K562 (cell line): ENCODE data around the gene GCNA.

Experiments used
- EZH2 ChIP-seq: IDR thresholded peaks from 2 replicates; pipeline ENCODE4 v1.6.1; 2012; ENCODE audit warnings: low read depth, mild to moderate bottlenecking, inconsistent platforms, low read length, borderline replicate concordance
- POLR2A ChIP-seq: fragments of 450-650 bp; conservative IDR thresholded peaks from 2 replicates; pipeline ENCODE4 v1.6.1; 2016
- TARDBP ChIP-seq: fragments of 450-650 bp; IDR thresholded peaks from 2 replicates; pipeline ENCODE4 v1.6.1; 2016
- TRIM25 ChIP-seq: fragments of 450-650 bp; IDR thresholded peaks from 2 replicates; pipeline ENCODE4 v1.7.0; 2016; ENCODE audit warnings: borderline replicate concordance
- ZNF253 ChIP-seq: fragments of 250-450 bp; sonication (Bioruptor Pico); conservative IDR thresholded peaks from 2 replicates; pipeline ENCODE4 v1.6.1; 2021; ENCODE audit warnings: mild to moderate bottlenecking

- TF ChIP-seq ZNF253, result no peak
- TF ChIP-seq TARDBP, result no peak
- TF ChIP-seq EZH2, result no peak
- TF ChIP-seq TRIM25, result no peak
- TF ChIP-seq POLR2A, result no peak; the same call in 1 of the 2 replicates
Measured at GRCh38 chrX:71550578-71550977, 27.7 kb upstream of the GCNA start.
